Inferior parietal cortex (tissue), 1 donor: ENCODE measurements around the gene KLHL26.
"Not testable (repeated sequence)": the region's sequence is repeated elsewhere in the genome, so short reads cannot be mapped to it uniquely, and the experiment has no call there.

Experiments
- DNase-seq: peaks from one replicate; pipeline ENCODE4 v3.0.0-alpha.2; 2016; ENCODE audit errors: extremely low spot score

Gene KLHL26

GRCh38 chr19:18600692-18601397, 36.0 kb upstream of the KLHL26 start:
- DNase-seq, result not testable (repeated sequence)

GRCh38 chr19:18601875-18602274, 35.0 kb upstream of the KLHL26 start:
- no peak for DNase-seq

- DNase-seq, result no peak
Observed at GRCh38 chr19:18603255-18603957, 33.4 kb upstream of the KLHL26 start.

- no peak for DNase-seq
Observed at GRCh38 chr19:18603958-18604819, 32.6 kb upstream of the KLHL26 start.

- no peak for DNase-seq
Observed at GRCh38 chr19:18604820-18605159, 32.0 kb upstream of the KLHL26 start.

DNA sequence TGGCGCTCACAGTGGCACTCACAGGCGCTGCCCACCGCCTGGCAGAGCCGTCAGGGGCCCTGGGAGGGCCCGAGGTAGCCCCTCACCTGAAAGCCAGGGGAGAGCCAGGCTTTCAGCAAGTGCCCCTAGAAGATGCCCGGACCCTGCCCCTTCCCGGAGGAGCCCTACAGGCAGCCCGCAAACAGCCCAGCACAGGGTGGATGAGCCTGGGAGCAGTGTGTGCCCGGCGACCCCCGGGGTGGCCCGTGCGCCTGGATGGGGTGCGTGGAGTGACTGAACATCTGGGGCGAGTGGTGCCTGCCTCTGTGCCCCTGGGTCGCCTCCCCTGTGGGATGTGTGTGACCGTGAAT, 31.7 kb upstream of the KLHL26 start:
- no peak for DNase-seq

GRCh38 chr19:18605546-18606280, 31.1 kb upstream of the KLHL26 start:
- no peak for DNase-seq

DNA sequence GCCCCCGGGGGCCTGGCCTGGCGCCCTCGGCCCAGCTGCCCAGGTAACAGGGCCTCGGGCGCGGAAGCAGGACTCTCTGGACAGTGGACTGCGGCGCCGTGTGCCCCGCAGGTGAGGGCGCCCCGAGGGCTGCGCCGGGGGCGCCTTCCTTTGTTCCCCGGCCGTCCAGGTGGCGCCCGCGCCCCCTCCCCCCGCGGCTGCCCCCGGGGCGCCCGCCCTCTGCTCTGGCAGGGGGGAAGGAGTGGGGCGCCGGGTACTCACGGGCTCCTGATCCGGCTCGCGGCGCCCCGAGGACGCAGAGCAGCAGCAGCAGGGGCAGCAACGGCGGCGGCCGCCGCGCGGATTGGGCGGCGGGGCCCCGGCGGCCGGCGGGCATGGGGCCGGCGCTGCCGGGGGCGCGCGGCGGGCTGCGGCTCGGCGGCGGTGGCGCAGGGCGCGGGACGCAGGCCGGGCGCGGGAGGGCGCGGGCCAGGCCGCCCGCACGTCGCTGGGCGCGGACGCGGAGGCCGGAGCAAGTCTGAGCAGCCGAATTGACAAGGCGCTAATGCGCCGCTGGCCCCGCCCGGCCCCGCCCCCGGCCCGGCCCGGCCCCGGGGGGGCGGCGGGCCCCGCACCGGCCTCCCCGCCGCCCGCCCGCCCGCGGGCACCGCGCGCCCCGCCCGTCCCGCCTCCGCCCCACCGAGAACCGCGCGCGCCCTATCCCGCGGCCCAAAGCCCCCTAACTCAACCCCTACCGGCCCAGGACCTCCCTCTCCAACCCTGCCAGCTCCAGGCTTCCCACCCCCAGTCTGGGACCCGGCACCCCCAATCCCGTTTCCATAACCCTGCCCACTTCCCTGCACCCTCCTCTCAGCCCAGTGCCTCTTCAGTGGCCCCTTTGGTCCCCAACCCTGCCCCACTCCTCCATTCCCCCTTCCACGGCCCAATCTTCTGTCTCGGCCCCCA, 30.3 kb upstream of the KLHL26 start, which contains the start of gene CRLF1:
Gene CRLF1 (minus strand): TSS at position 519 of the 945 bp plus-strand sequence. CDS start 143 bp downstream, at position 376.
- no peak for DNase-seq

DNA sequence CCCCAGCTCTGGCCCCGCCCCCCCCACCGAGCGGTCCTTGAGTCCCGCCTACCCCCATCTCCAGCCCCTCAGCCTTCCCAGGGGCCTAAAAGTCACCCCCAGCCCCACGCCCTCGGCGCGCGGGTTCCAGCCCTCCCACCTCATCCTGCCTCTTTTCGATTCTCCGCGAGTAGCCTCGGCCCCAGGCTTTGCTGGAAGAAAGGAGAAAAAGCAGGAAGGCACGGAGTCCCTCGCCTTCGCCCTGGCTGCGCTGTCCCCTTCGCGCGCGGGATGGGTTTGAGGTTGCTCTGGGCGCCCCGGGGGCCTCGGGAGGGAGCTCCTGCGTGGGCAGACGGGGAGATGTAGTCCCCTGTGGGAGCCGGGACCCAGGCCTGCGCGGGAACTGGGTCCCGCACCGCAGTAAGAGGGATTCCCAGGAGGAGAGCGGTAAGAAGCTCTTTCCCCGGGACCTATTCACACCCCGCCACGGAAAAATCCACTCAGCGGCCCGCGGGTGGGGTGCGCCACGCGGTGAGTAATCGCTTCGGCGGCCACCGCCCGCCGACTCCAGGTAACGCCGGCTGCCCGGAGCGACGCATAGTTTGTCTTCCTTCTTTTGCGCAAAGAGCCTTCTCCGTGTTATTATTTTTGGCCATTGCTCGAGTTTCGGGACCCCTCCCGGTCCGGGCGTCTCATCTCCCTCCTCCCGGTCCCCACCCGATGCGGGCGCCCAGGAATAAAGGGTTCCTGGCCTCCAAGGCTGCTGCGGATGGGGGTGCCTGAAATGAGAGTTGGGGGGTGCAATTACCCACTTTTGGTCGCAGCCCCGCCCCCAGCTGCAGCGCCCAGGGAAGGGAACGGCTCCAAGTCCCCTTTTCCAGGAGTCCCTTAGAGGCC, 29.4 kb upstream of the KLHL26 start:
- no peak for DNase-seq

DNA sequence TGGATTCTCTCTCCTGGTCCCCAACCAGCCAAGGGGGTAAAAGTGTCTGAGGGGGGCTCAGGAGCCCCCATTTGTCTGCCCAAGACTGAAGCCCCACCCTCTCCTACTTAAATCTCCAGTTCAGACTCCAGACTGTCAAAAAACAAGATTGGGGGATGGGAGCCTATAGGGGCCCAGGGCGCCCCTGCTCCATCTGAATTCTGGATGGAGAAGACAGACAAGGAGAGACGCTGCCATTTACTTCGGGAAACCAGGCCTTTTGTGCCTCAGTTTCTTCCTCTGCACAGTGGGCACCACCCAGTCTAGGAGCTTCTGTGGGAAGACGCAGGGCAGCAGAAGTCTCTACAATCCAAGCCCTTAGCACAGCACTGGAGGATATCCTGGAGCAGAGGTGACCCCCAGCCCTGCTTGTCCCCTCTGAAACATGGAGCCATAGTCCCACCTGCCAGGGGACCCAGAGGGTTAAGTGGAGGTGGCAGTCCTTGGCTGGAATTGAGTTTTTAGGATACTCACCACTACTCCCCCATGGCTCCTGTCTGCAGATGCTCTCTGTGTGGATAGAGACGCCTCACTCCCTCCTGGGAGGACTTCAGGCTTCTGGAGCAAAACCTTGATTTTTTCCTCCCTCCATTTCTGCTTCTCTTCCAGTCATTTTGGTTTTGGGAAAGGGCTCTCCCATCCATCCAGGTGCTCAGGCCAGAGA, 28.6 kb upstream of the KLHL26 start:
- no peak for DNase-seq

GRCh38 chr19:18608805-18609716, 27.8 kb upstream of the KLHL26 start:
- no peak for DNase-seq

DNA sequence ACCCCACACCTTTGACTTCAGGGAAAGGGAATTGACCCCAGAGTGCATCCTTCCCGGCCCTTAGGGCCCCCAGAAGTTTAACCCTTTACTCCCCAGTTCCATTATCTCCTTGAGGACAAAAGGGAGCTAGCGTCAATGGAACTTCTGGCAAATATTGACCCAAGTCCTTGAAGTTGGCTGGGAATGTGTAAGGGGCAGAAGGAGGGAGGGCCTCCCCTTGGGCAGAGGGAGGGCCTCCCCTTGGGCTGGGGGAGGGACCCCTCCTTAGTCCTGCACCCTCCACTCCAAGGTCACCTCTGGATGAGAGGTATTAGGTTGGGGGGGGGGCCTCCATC, 27.1 kb upstream of the KLHL26 start:
- DNase-seq, result no peak

GRCh38 chr19:18610245-18610555, 26.6 kb upstream of the KLHL26 start:
- no peak for DNase-seq

DNA sequence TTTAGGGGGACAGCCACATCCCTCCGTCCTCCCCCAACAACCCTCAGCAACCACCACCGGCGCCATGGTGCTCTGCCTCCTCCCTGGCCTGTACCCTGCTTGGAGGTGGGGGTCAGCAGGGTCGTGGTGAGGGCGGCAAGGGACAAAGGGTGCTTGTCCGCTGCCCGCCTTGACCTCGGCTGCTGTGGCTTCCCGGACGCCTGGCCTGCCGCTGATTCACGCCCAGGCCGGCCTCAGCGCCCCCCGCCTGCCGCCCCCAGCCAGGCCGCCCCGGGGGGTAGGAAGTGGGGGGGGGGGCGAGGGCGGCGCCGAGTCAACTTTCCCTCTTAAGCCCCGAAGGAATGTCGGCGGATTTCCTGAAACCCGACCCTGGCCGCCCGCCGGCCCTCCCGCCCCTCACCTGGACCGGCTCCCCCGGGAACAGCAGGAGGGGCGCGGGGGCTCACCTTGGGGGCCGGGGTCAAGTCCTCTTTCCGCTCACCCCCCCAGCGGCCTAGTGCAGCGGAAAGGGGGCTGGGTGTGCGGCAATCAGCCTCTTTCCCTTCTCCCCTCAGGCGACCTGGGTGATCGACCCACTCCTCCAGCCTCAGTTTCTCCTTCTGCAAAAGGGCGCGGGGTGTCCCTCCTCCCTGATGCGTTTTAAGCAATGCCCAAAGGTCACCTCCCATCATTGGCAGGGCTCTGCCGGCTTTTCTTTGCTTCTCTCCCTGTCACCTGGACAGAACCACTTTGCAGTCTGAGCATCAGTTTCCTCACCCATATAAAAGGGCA, 26.1 kb upstream of the KLHL26 start:
- no peak for DNase-seq

GRCh38 chr19:18611327-18612050, 25.3 kb upstream of the KLHL26 start:
- no peak for DNase-seq

GRCh38 chr19:18612051-18612771, 24.6 kb upstream of the KLHL26 start:
- no peak for DNase-seq
